GM18499 (cell line): ENCODE data around the gene SH3RF3.

Experiments used
- ATAC-seq: cut with Tn5 transposase; IDR thresholded peaks from one replicate; pipeline ENCODE4 v1.9.1; 2021; ENCODE audit warnings: moderate number of reproducible peaks; ENCODE audit not compliant: insufficient read depth, unreplicated experiment

SH3RF3 gene

GRCh38 chr2:109318150-109318948 is 189.3 kb downstream of the SH3RF3 start:
- ATAC-seq = no peak

- no peak for ATAC-seq
Measured at GRCh38 chr2:109318949-109319342, 189.9 kb downstream of the SH3RF3 start.

- ATAC-seq = no peak
Measured at GRCh38 chr2:109320195-109320922, 191.4 kb downstream of the SH3RF3 start.

GRCh38 chr2:109321570-109321969 is 192.6 kb downstream of the SH3RF3 start:
- no peak for ATAC-seq

- no peak for ATAC-seq
Measured at GRCh38 chr2:109322111-109322510, 193.1 kb downstream of the SH3RF3 start.

- no peak for ATAC-seq
Measured at GRCh38 chr2:109322641-109323040, 193.6 kb downstream of the SH3RF3 start.

- ATAC-seq = no peak
Measured at GRCh38 chr2:109324861-109325260, 195.9 kb downstream of the SH3RF3 start.

- ATAC-seq = no peak
Measured at GRCh38 chr2:109325570-109325969, 196.6 kb downstream of the SH3RF3 start.

GRCh38 chr2:109326306-109326705 is 197.3 kb downstream of the SH3RF3 start:
- ATAC-seq = no peak

- ATAC-seq = no peak
Measured at GRCh38 chr2:109330056-109330455, 201.1 kb downstream of the SH3RF3 start.

GRCh38 chr2:109331081-109331480 is 202.1 kb downstream of the SH3RF3 start:
- ATAC-seq = no peak

- ATAC-seq = no peak
Measured at GRCh38 chr2:109331896-109332848, 203.2 kb downstream of the SH3RF3 start.

GRCh38 chr2:109332880-109333279 is 203.9 kb downstream of the SH3RF3 start:
- ATAC-seq = no peak

- no peak for ATAC-seq
Measured at GRCh38 chr2:109333414-109334210, 204.6 kb downstream of the SH3RF3 start.

- no peak for ATAC-seq
Measured at GRCh38 chr2:109335631-109336176, 206.7 kb downstream of the SH3RF3 start.

GRCh38 chr2:109336296-109336695 is 207.3 kb downstream of the SH3RF3 start:
- ATAC-seq = no peak

GRCh38 chr2:109337221-109337620 is 208.2 kb downstream of the SH3RF3 start:
- ATAC-seq = no peak

- no peak for ATAC-seq
Measured at GRCh38 chr2:109339519-109339966, 210.5 kb downstream of the SH3RF3 start.

- ATAC-seq = no peak
Measured at GRCh38 chr2:109340381-109340780, 211.4 kb downstream of the SH3RF3 start.
